ENCODE measurements around the gene TEAD1.

TEAD1 gene

DNA sequence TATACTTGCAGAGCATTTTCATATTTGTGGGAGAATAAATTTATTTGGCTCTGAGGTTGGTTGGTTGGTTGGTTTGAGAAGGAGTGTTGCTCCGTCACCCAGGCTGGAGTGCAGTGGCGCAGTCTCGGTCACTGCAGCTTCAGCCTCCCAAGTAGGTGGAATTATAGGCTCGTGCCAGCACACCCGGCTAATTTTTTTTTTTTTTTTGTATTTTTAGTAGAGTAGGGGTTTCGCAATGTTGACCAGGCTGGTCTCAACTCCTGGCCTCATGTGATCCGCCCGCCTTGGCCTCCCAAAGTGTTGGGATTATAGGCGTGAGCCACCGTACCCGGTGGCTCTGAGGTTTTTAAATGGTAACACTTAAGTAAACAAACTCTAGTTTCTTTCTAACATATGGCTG is 161.1 kb downstream of the TEAD1 start:
- DNase-seq (ENCODE audit: low spot score): no peak

GRCh38 chr11:12838463-12839123 is 164.4 kb downstream of the TEAD1 start:
- DNase-seq (ENCODE audit: low spot score): no peak

- no peak for DNase-seq (ENCODE audit: low spot score)
These were observed 166.8 kb downstream of the TEAD1 start for GRCh38 chr11:12840871-12841660.

- no peak for DNase-seq (ENCODE audit: low spot score)
These were observed 167.9 kb downstream of the TEAD1 start for GRCh38 chr11:12841946-12842630.

DNA sequence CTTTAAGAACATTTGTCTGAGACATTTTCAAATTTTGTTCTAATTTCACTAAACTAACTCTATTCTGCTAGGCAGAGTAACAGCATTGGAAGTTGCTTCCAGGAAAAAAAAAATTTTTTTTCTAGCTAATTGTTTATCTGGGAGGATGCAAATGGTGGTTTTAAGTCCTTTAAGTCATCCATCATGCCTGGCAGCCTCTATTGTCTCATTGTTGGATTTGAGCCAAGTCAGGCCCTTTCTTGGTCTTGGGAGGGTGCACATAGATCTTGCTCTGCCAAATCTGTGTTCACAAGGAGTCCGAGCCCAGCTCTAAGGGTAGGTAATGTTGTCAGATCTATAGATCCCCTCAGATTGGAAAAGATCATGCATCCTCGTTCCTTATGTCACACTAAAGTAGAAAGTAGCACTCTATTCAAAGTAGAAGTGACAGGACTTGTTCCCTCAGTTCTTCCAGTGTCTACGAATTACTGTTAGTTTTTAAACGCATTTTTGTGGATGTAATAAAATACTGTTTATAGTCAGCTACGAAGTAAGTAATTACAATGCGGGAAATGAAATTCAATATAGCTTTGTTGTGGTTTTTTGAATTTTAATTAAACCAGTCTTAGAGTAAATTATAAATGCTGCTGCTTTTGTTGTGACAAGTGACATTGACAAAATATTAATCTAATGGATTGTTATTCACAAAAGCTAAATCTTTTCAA is 168.9 kb downstream of the TEAD1 start:
- no peak for DNase-seq (ENCODE audit: low spot score)

- no peak for DNase-seq (ENCODE audit: low spot score)
These were observed 170.9 kb downstream of the TEAD1 start for GRCh38 chr11:12845163-12845562.

DNA sequence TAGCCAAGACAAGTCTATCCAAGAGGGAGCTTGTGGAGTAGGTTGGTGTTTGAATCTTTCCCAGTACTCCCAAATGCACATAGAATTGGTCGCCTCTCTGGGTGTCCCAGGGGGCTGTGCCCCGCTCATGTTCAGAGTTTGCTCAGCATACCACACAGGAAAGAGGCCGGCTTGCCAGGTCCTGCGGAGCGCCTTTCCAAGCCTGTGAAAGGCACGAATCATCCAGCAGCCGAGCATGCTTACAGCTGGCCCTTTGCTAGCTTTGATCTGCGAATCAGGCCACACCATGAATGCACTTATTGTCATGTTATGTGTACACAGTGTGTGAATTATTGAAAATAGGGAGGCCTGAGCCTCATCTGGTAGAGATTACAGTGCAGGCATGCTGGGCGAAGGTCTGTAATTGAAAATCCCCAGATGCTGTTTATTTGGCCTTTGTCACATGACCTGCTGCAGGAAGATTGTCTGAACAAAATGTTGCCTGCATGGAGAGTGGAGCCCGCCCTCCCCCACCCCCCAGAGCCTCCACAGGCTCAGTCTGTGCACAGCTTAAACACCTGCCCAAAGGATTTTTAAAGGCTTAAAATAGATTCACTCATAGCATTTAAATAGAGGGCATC is 171.6 kb downstream of the TEAD1 start:
- DNase-seq (ENCODE audit: low spot score): no peak

DNA sequence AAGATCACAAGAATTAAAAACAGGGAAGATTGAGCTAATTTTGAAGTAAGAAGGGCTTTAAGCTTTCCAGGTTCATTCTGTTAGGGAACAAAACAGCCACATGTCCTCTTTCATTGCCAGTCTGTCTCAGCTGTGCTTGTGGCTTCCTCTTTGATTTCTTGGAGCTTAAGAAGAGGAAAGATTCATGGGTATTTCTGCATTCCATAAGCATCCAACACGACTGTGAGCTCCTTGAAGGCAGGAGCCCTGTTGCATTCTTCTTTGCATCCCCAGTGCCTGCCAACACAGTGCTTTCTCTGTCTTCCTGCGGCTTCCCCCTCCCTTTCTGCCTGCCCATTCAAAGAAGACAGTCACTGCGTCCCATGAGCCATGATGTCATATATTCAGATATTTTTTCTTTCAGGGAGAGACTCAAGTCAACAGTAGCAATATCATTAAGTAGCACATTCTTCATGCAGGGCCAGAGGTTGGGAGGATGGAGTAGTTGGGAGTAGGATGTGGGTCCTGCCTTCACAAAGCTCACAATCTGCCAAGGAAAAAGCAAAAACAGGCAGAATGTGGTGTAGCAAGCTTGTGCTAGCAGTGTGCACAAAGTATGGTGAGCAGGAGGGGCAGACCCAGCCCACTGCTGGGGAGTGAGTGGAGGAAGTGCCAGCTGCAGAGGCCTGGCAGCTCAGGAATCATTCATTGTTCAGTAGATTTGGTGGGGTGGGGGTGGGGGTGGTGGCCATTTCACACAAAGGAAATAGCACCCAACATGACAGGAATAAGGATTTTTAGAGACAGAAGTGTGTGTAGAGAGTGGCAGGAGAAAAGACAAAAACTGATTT is 172.8 kb downstream of the TEAD1 start:
- DNase-seq (ENCODE audit: low spot score): no peak

GRCh38 chr11:12848413-12848812 is 174.2 kb downstream of the TEAD1 start:
- no peak for DNase-seq (ENCODE audit: low spot score)

DNA sequence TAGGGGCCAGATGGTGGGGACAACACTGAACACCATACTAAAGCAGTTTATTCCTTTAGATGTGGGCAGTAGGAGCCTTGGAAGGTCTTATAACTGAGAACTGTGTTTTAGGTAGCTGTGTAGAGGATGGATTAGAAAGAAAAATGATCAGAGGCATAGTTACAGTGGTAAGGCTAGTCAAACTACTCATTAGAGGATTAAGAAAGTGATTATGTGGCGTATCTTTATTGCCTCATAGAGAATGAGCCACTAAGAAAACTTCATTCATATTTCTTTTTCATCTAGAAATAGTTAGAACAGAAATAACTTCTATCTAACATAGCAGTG is 179.1 kb downstream of the TEAD1 start:
- no peak for DNase-seq (ENCODE audit: low spot score)

GRCh38 chr11:12853652-12854296 is 179.6 kb downstream of the TEAD1 start:
- no peak for DNase-seq (ENCODE audit: low spot score)

DNA sequence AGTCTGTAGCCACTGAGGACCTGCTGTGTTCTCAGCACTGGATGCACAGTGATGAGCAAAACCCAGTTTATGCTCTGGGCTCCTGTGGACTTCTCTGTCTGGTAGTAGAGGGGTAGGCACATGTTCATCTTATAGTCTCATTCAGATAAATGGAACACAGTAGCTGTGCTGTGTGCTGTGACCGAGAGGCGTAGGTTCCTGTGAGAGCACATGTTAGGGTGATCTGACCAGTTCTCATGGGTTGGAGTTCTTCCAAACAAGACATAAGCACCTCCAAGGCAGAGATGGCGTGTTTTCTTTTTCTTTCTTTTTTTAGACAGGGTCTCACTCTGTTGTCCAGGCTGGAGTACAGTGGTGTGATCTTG is 180.1 kb downstream of the TEAD1 start:
- no peak for DNase-seq (ENCODE audit: low spot score)

- DNase-seq (ENCODE audit: low spot score): no peak
These were observed 180.6 kb downstream of the TEAD1 start for GRCh38 chr11:12854829-12855228.

DNA sequence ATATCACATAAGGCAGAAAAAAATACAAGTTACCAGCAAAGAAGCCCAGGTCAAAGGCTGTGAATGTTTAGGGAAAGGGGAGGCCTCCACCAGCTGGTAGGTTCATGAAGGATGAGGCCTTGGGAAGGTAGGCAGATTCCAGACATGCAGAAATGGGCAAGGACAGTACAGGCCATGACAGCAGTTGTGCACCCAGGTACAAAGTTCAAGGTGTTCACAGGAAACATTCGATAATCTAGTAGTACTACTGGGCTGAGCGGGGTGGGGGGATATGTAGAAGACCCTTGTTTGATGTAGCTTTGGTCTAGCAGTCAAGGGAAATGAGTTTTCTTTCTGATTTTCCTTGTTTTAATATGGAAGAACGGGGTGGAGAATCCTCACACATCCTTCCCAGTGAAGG is 182.1 kb downstream of the TEAD1 start:
- no peak for DNase-seq (ENCODE audit: low spot score)

GRCh38 chr11:12857572-12857971 is 183.4 kb downstream of the TEAD1 start:
- no peak for DNase-seq (ENCODE audit: low spot score)

- DNase-seq (ENCODE audit: low spot score): no peak
These were observed 185.8 kb downstream of the TEAD1 start for GRCh38 chr11:12859872-12860657.

- DNase-seq (ENCODE audit: low spot score): no peak
These were observed 186.6 kb downstream of the TEAD1 start for GRCh38 chr11:12860827-12861226.

GRCh38 chr11:12862696-12863469 is 188.7 kb downstream of the TEAD1 start:
- DNase-seq (ENCODE audit: low spot score): no peak

DNA sequence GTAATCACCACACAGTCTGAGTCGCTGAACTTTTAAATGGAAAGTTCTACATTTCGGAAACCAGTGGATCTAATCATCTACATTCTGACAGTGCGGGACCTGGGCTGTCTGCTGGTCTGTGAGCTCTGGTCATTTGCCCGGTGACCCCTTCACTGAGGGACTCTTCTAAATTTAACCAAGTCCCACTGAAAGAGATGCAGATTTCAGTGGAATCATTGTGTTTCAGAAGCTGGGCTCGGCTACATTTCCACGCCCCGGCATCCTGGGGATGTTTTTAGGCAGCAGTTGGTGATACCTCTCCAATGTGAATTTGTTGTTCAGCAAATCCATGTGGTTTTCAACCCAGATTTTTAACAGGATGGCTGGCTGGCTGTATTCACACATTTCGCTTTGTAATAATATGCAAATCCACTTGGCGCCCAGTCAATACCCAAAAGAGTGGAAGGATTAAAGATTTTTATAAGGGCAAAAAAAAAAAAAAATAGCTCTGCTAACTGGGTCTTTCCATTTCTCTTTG is 189.4 kb downstream of the TEAD1 start:
- no peak for DNase-seq (ENCODE audit: low spot score)

Measured in RKO (cell line).